MM.1S (cell line): ENCODE results near the gene SEC24C.
"Not testable (repeated sequence)": the region's sequence is repeated elsewhere in the genome, so short reads cannot be mapped to it uniquely, and the experiment has no call there.

Source experiments
- DNase-seq: peaks from one replicate; pipeline ENCODE4 v3.0.0-alpha.2; 2015
- H2AFZ ChIP-seq: fragments of 300-600 bp; sonication (generic); 2 replicates; pipeline ENCODE4 v1.6.0; 2016; ENCODE audit warnings: antibody characterized with exemption, low read length
- H3F3A ChIP-seq: fragments of 300-600 bp; sonication (generic); 2 replicates; pipeline ENCODE4 v1.6.1; 2016; ENCODE audit warnings: mild to moderate bottlenecking, antibody characterized with exemption, low read length, moderate library complexity, mixed read lengths; ENCODE audit not compliant: insufficient read depth
- H3K27ac ChIP-seq: fragments of 300-600 bp; sonication (generic); 2 replicates; pipeline ENCODE4 v1.5.1; 2016; ENCODE audit warnings: mild to moderate bottlenecking, low read length
- H3K27me3 ChIP-seq: fragments of 300-600 bp; sonication (generic); replicated peaks from 2 replicates; pipeline ENCODE4 v1.6.0; 2016; ENCODE audit warnings: low read length; ENCODE audit not compliant: insufficient read depth
- H3K36me3 ChIP-seq: fragments of 300-600 bp; sonication (generic); replicated peaks from 2 replicates; pipeline ENCODE4 v1.6.1; 2016; ENCODE audit warnings: mild to moderate bottlenecking, low read length, mixed read lengths; ENCODE audit not compliant: insufficient read depth
- H3K4me1 ChIP-seq: fragments of 300-600 bp; sonication (generic); 2 replicates; pipeline ENCODE4 v1.6.1; 2016; ENCODE audit warnings: low read length, mixed read lengths
- H3K4me2 ChIP-seq: fragments of 300-600 bp; sonication (generic); 2 replicates; pipeline ENCODE4 v1.6.0; 2016; ENCODE audit warnings: low read depth, low read length
- H3K4me3 ChIP-seq: fragments of 300-600 bp; sonication (generic); 2 replicates; pipeline ENCODE4 v1.5.1; 2016; ENCODE audit warnings: low read length, mixed read lengths
- H3K79me2 ChIP-seq: fragments of 300-600 bp; sonication (generic); 2 replicates; pipeline ENCODE4 v1.6.1; 2016; ENCODE audit warnings: mixed run types, low read length, mixed read lengths
- H3K9ac ChIP-seq: fragments of 300-600 bp; sonication (generic); 2 replicates; pipeline ENCODE4 v1.6.1; 2016; ENCODE audit warnings: low read length, mixed read lengths
- H3K9me2 ChIP-seq: fragments of 300-600 bp; sonication (generic); replicated peaks from 2 replicates; pipeline ENCODE4 v1.6.1; 2016; ENCODE audit warnings: mild to moderate bottlenecking, low read length, mixed read lengths; ENCODE audit not compliant: insufficient read depth
- H3K9me3 ChIP-seq: fragments of 300-600 bp; sonication (generic); replicated peaks from 2 replicates; pipeline ENCODE4 v1.6.1; 2016; ENCODE audit warnings: mild to moderate bottlenecking, low read length, mixed read lengths; ENCODE audit not compliant: insufficient read depth
- H4K20me1 ChIP-seq: fragments of 300-600 bp; sonication (generic); 2 replicates; pipeline ENCODE4 v1.6.1; 2016; ENCODE audit warnings: mild to moderate bottlenecking, low read length, moderate library complexity, mixed read lengths; ENCODE audit not compliant: insufficient read depth
- EZH2 ChIP-seq: fragments of 300-600 bp; sonication (generic); optimal IDR thresholded peaks from 2 replicates; pipeline ENCODE3; 2017; ENCODE audit warnings: low read depth, mild to moderate bottlenecking, antibody characterized with exemption, low read length, mixed read lengths
- EZH2phosphoT487 ChIP-seq: fragments of 300-600 bp; sonication (generic); IDR thresholded peaks from 2 replicates; pipeline ENCODE4 v1.6.1; 2018; ENCODE audit warnings: antibody characterized with exemption, low read length
- TF ChIP-seq, protein P1 (sequence below): fragments of 300-600 bp; sonication (generic); IDR thresholded peaks from 2 replicates; pipeline ENCODE4 v1.5.1; 2016; ENCODE audit warnings: antibody characterized with exemption, low read length, mixed read lengths

The SEC24C gene

DNA sequence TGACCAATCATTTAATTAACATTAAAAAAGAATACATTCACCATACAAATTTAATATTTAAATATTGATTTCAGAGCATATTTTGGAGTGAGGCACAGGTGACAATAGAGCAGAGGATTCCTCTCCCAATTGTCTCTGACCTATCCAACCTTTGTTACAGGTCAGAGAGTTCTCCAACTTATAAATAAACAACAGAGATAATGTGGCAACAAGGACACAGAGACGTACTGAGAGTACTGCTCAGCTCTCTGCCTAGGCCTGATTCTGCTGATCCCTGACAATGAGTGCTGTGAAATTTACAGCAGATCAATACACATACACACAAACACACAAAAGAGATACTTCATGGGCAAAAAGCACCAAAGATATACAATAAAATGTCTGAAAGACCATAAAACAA lies 27.9 kb upstream of the SEC24C start:
- H3K4me2 ChIP-seq = no peak overlapping the region
- TF ChIP-seq EZH2phosphoT487 (no peak), EZH2 (no peak)
- TF ChIP-seq, protein P1, sequence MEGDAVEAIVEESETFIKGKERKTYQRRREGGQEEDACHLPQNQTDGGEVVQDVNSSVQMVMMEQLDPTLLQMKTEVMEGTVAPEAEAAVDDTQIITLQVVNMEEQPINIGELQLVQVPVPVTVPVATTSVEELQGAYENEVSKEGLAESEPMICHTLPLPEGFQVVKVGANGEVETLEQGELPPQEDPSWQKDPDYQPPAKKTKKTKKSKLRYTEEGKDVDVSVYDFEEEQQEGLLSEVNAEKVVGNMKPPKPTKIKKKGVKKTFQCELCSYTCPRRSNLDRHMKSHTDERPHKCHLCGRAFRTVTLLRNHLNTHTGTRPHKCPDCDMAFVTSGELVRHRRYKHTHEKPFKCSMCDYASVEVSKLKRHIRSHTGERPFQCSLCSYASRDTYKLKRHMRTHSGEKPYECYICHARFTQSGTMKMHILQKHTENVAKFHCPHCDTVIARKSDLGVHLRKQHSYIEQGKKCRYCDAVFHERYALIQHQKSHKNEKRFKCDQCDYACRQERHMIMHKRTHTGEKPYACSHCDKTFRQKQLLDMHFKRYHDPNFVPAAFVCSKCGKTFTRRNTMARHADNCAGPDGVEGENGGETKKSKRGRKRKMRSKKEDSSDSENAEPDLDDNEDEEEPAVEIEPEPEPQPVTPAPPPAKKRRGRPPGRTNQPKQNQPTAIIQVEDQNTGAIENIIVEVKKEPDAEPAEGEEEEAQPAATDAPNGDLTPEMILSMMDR = no peak
- H3K9me3 ChIP-seq = no peaks in the 10 kb centered on the region
- H2AFZ ChIP-seq = no peak overlapping the region
- no peaks in the 10 kb centered on the region for H3K9me2 ChIP-seq
- no peak overlapping the region for H3K4me3 ChIP-seq
- peaks cover 10% of the 10 kb centered on the region for H3K4me1 ChIP-seq
- no peak overlapping the region for H3K9ac ChIP-seq
- peaks cover 8% of the 10 kb centered on the region; the same call in 1 of the 2 replicates for H3F3A ChIP-seq
- no peak for DNase-seq
- H3K27me3 ChIP-seq = no peaks in the 10 kb centered on the region
- H4K20me1 ChIP-seq = no peaks in the 10 kb centered on the region
- H3K36me3 ChIP-seq = peaks cover 6% of the 10 kb centered on the region
- H3K79me2 ChIP-seq = peaks cover 5% of the 10 kb centered on the region; the same call in 1 of the 2 replicates
- no peak overlapping the region for H3K27ac ChIP-seq

DNA sequence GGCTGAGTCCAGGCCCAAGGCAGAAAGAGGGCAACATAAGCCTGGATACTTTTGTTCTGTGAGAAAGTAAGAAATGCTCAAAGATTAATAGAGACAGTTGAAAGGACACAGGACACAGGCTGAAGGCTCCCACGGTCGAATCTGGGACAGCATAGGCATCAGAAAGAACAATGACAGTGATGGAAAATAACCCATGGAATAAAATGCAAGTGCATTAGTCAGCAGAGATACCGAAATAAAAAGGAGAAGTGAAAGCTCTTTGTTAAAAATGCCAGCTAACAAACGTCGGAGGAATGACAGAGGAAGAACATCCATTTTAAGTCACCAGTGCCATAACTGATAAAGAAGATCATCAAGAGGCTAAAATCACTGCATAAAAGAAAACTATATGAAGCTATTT lies 26.6 kb upstream of the SEC24C start:
- peak overlapping the region; percentile 54; the same call in 1 of the 2 replicates for H3K27ac ChIP-seq
- H3F3A ChIP-seq = peaks cover 8% of the 10 kb centered on the region; the same call in 1 of the 2 replicates
- no peaks in the 10 kb centered on the region for H3K9me2 ChIP-seq

GRCh38 chr10:73720561-73720960 lies 23.6 kb upstream of the SEC24C start:
- not testable (repeated sequence) for H3K4me2 ChIP-seq, H3K27me3 ChIP-seq, H4K20me1 ChIP-seq, H3K9ac ChIP-seq, H3K79me2 ChIP-seq, H3K36me3 ChIP-seq, H3K27ac ChIP-seq, DNase-seq, H3K9me2 ChIP-seq, H2AFZ ChIP-seq, H3K9me3 ChIP-seq, H3K4me3 ChIP-seq, H3F3A ChIP-seq
- H3K4me1 ChIP-seq = peaks cover 10% of the 10 kb centered on the region

More for the DNA sequence above, 26.6 kb upstream of the SEC24C start:
- TF ChIP-seq EZH2 (no peak), EZH2phosphoT487 (no peak)
- TF ChIP-seq, protein P1 = no peak
- H3K4me2 ChIP-seq = peak overlapping the region; percentile 54
- H3K79me2 ChIP-seq = peaks cover 5% of the 10 kb centered on the region; the same call in 1 of the 2 replicates
- H3K27me3 ChIP-seq = no peaks in the 10 kb centered on the region
- no peaks in the 10 kb centered on the region for H4K20me1 ChIP-seq
- peaks cover 6% of the 10 kb centered on the region for H3K36me3 ChIP-seq
- H3K4me1 ChIP-seq = peaks cover 10% of the 10 kb centered on the region
- peak; percentile 20 for DNase-seq
- peak overlapping the region; percentile 1; the same call in 1 of the 2 replicates for H3K4me3 ChIP-seq
- no peak overlapping the region for H2AFZ ChIP-seq
- no peaks in the 10 kb centered on the region for H3K9me3 ChIP-seq
- peak overlapping the region; percentile 31; the same call in 1 of the 2 replicates for H3K9ac ChIP-seq

GRCh38 chr10:73723516-73723915 lies 20.7 kb upstream of the SEC24C start:
- H3K79me2 ChIP-seq = 0 out of 2 replicates have a peak, but pooled peaks cover 6% of the 10 kb centered on the region
- no peaks in the 10 kb centered on the region for H3F3A ChIP-seq
- TF ChIP-seq EZH2phosphoT487 (no peak), EZH2 (no peak)
- TF ChIP-seq, protein P1 = no peak
- H3K9me2 ChIP-seq = no peaks in the 10 kb centered on the region
- H4K20me1 ChIP-seq = no peaks in the 10 kb centered on the region
- H3K9ac ChIP-seq = no peak overlapping the region
- no peaks in the 10 kb centered on the region for H3K4me1 ChIP-seq
- H2AFZ ChIP-seq = no peak overlapping the region
- no peak overlapping the region for H3K4me3 ChIP-seq
- no peak overlapping the region for H3K4me2 ChIP-seq
- H3K27ac ChIP-seq = no peak overlapping the region
- peaks cover 3% of the 10 kb centered on the region; the same call in 1 of the 2 replicates for H3K36me3 ChIP-seq
- H3K27me3 ChIP-seq = no peaks in the 10 kb centered on the region
- no peaks in the 10 kb centered on the region for H3K9me3 ChIP-seq
- no peak for DNase-seq

DNA sequence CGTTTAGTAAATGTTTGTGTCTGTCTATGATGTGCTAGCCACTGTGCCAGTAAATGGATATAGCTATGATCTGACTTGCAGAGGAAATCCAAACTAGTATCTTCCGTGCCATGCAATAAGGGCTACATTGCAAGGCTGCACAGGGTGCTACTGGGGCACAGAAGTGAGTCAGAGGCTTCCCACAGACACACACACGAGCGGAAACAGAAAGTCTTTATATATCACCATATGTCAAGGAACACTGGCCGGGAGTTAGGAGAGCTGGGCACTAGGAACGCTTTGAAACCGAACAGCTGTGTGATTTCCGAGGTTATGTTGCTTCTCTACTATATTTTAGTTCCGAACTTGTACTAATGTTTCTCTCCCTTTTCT lies 14.4 kb upstream of the SEC24C start:
- Histone ChIP-seq H2AFZ (peak overlapping the region; percentile 72), H3K79me2 (peaks cover 48% of the 10 kb centered on the region)

More for the DNA sequence above, 14.4 kb upstream of the SEC24C start:
- H3K36me3 ChIP-seq, H3K4me1 ChIP-seq, H3K9me2 ChIP-seq, H3K27me3 ChIP-seq, DNase-seq, H4K20me1 ChIP-seq, H3F3A ChIP-seq, H3K9me3 ChIP-seq: not testable (repeated sequence)
- Histone ChIP-seq H3K27ac (peak overlapping the region; percentile 78; the same call in 1 of the 2 replicates), H3K4me3 (peak overlapping the region; percentile 88), H3K9ac (peak overlapping the region; percentile 90), H3K4me2 (peak overlapping the region; percentile 70)
